Measurements from ENCODE around the gene EDEM1. TPM values are rescaled to one million over a fixed set of nuclear protein-coding genes. Genes with fewer than 3 reads are reported as not detected.

Gene EDEM1
- total RNA-seq, 1 experiment from 2014 or later = 51.3 TPM

- Mint-ChIP-seq H3K27ac (ENCODE audit: unreplicated experiment) (no peak overlapping the region), H3K4me1 (ENCODE audit: low read depth, unreplicated experiment) (no peaks in the 10 kb centered on the region), H3K27me3 (ENCODE audit: insufficient read depth, unreplicated experiment) (no peaks in the 10 kb centered on the region), H3K4me3 (ENCODE audit: unreplicated experiment) (no peak overlapping the region), H3K9me3 (ENCODE audit: unreplicated experiment) (no peaks in the 10 kb centered on the region), H3K36me3 (ENCODE audit: insufficient read depth, unreplicated experiment) (no peaks in the 10 kb centered on the region)
- Histone ChIP-seq H3K4me3 (ENCODE audit: low read depth, low read length) (no peak overlapping the region), H3K36me3 (ENCODE audit: control insufficient read depth, insufficient read depth, low read length) (no peaks in the 10 kb centered on the region), H3K4me1 (0 out of 2 replicates have a peak, but pooled peaks cover 5% of the 10 kb centered on the region), H3K9me3 (no peaks in the 10 kb centered on the region), H3K27me3 (replicated peaks; ENCODE audit: control insufficient read depth, insufficient read depth, low read length) (no peaks in the 10 kb centered on the region)
- intact Hi-C loops (cut with micrococcal nuclease; ENCODE audit: unreplicated experiment) = no loop called here
- no TSS peak for BruUV-seq (replicated peaks)
- no peak for DNase-seq
- TF ChIP-seq, protein P1, sequence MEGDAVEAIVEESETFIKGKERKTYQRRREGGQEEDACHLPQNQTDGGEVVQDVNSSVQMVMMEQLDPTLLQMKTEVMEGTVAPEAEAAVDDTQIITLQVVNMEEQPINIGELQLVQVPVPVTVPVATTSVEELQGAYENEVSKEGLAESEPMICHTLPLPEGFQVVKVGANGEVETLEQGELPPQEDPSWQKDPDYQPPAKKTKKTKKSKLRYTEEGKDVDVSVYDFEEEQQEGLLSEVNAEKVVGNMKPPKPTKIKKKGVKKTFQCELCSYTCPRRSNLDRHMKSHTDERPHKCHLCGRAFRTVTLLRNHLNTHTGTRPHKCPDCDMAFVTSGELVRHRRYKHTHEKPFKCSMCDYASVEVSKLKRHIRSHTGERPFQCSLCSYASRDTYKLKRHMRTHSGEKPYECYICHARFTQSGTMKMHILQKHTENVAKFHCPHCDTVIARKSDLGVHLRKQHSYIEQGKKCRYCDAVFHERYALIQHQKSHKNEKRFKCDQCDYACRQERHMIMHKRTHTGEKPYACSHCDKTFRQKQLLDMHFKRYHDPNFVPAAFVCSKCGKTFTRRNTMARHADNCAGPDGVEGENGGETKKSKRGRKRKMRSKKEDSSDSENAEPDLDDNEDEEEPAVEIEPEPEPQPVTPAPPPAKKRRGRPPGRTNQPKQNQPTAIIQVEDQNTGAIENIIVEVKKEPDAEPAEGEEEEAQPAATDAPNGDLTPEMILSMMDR (IDR thresholded peaks at IDR 0.05; ENCODE audit: insufficient read depth in 1 of 2, low read depth in 1 of 2, low read length in 1 of 2, severe bottlenecking in 1 of 2, unreplicated experiment in 1 of 2) = no peak
- ChIA-PET POLR2A (interaction anchor here (0.6 kb wide), 1 partner anchor 52 kb away, joined by 5 read pairs; no protein-coding TSS in a partner anchor), CTCF (no interaction called here)
Observed at GRCh38 chr3:5248822-5249221, 61.3 kb downstream of the EDEM1 start.

DNA sequence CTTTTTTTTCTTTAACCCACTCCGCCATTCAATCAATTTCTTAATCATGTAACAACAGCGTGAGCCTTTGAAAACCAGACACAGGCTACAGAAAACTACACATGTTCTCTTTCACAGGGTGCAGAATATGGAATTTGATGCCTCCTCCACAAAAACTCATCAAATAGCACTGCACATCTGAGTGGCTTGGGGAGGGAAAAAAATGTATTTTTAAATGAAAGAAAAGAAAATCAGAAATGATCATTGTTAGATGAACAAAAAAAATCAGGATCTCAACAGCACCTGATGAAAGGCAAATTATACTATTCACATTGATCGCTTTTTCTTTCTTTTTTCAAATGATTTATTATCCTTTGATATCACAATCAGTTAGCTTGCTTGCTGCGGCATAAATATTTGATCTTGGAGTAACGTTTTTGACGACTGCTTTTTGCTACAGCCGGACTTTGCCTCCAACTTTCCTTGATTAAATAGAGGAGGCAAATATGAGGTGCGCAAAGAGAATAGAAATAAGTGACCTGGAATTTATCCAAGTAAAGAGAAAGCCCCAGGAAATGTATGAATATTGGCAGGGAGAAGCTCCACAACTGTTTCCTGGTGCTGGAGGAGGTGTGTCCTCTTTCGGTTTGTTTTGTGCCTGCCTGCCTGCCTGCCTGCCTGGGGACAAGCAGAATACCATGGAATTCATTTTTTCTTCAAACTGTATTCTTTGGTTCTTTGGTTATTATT, 63.1 kb downstream of the EDEM1 start:
- Mint-ChIP-seq H3K27ac (ENCODE audit: unreplicated experiment) (no peak overlapping the region), H3K4me1 (ENCODE audit: low read depth, unreplicated experiment) (no peaks in the 10 kb centered on the region), H3K27me3 (ENCODE audit: insufficient read depth, unreplicated experiment) (no peaks in the 10 kb centered on the region), H3K4me3 (ENCODE audit: unreplicated experiment) (peak overlapping the region; percentile 66), H3K9me3 (ENCODE audit: unreplicated experiment) (no peaks in the 10 kb centered on the region), H3K36me3 (ENCODE audit: insufficient read depth, unreplicated experiment) (no peaks in the 10 kb centered on the region)
- CTCF ChIA-PET = no interaction called here
- Histone ChIP-seq H3K9me3 (no peaks in the 10 kb centered on the region), H3K36me3 (ENCODE audit: control insufficient read depth, insufficient read depth, low read length) (no peaks in the 10 kb centered on the region), H3K4me3 (ENCODE audit: low read depth, low read length) (no peak overlapping the region), H3K4me1 (0 out of 2 replicates have a peak, but pooled peaks cover 5% of the 10 kb centered on the region), H3K27me3 (replicated peaks; ENCODE audit: control insufficient read depth, insufficient read depth, low read length) (no peaks in the 10 kb centered on the region)
- DNase-seq = peak in 1 of 2 experiments; percentile 6
- no TSS peak for BruUV-seq (replicated peaks)
- intact Hi-C loops (cut with micrococcal nuclease; ENCODE audit: unreplicated experiment) = no loop called here
- POLR2A ChIA-PET = no interaction called here
- TF ChIP-seq, protein P1 (IDR thresholded peaks at IDR 0.05; ENCODE audit: insufficient read depth in 1 of 2, low read depth in 1 of 2, low read length in 1 of 2, severe bottlenecking in 1 of 2, unreplicated experiment in 1 of 2) = no peak

DNA sequence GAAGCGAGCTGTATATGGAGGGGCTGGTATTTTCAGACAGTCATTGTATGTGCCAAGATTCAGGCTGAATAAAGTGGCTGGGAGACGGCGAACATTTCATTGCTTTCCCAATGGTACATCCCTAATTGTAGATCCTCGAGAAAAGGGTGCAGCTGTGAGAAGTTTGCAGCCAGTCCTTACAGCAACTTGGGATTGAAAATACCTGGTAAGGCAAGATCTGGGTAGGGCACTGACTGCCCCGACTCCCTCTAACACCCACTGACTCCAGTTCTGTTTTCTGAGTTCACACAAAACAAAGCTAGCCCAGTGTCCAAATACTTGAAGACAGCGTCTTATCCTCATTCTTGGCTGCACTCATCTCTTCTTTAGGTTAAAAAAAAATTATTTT, 63.7 kb downstream of the EDEM1 start:
- H3K4me1 Mint-ChIP-seq (ENCODE audit: low read depth, unreplicated experiment) = no peaks in the 10 kb centered on the region
- DNase-seq = no peak
- Histone ChIP-seq H3K4me1 (0 out of 2 replicates have a peak, but pooled peaks cover 5% of the 10 kb centered on the region), H3K36me3 (ENCODE audit: control insufficient read depth, insufficient read depth, low read length) (no peaks in the 10 kb centered on the region), H3K9me3 (no peaks in the 10 kb centered on the region), H3K4me3 (ENCODE audit: low read depth, low read length) (no peak overlapping the region), H3K27me3 (replicated peaks; ENCODE audit: control insufficient read depth, insufficient read depth, low read length) (no peaks in the 10 kb centered on the region)
- H3K27ac Mint-ChIP-seq (ENCODE audit: unreplicated experiment) = no peak overlapping the region
- no peaks in the 10 kb centered on the region for H3K9me3 Mint-ChIP-seq (ENCODE audit: unreplicated experiment)
- TF ChIP-seq, protein P1 (IDR thresholded peaks at IDR 0.05; ENCODE audit: insufficient read depth in 1 of 2, low read depth in 1 of 2, low read length in 1 of 2, severe bottlenecking in 1 of 2, unreplicated experiment in 1 of 2) = no peak
- no peaks in the 10 kb centered on the region for H3K36me3 Mint-ChIP-seq (ENCODE audit: insufficient read depth, unreplicated experiment)
- peak overlapping the region; percentile 66 for H3K4me3 Mint-ChIP-seq (ENCODE audit: unreplicated experiment)
- intact Hi-C loops (cut with micrococcal nuclease; ENCODE audit: unreplicated experiment) = no loop called here
- no TSS peak for BruUV-seq (replicated peaks)
- no peaks in the 10 kb centered on the region for H3K27me3 Mint-ChIP-seq (ENCODE audit: insufficient read depth, unreplicated experiment)
- ChIA-PET POLR2A (no interaction called here), CTCF (no interaction called here)

All from Caco-2 (cell line).